Activated B cell treated with CpG ODN at 0.5 μM for 24 hours (primary cell): ENCODE data around the gene DUSP28. TPM values are rescaled to one million over a fixed set of nuclear protein-coding genes. Genes with fewer than 3 reads are reported as not detected.
A peak's percentile ranks its signal among the peaks of the same experiment; 100 is the strongest.
"Not testable (repeated sequence)": the region's sequence is repeated elsewhere in the genome, so short reads cannot be mapped to it uniquely, and the experiment has no call there.

Experiments used
- ATAC-seq: fragments of 200-7000 bp; cut with Tn5 transposase; one replicate; pipeline ENCODE4 v1.10.0; 2021; ENCODE audit warnings: low read depth, mild to moderate bottlenecking, moderate library complexity
- CTCF ChIA-PET: fragments of 350-600 bp; sonication (Branson Sonifier 250); formaldehyde crosslinking; loops from one replicate; lab custom pipeline; 2021; ENCODE audit warnings: antibody characterized with exemption; lab: Charles Lee
- POLR2A ChIA-PET: fragments of 350-600 bp; sonication (Branson Sonifier 250); formaldehyde crosslinking; loops from one replicate; lab custom pipeline; 2021; ENCODE audit warnings: antibody characterized with exemption; lab: Charles Lee
- DNase-seq: peaks from one replicate; pipeline ENCODE4 v3.0.0; 2022
- H3K27ac Mint-ChIP-seq: one replicate; pipeline ENCODE4 v1.8.0; 2020; ENCODE audit warnings: mixed read lengths
- H3K27me3 Mint-ChIP-seq: one replicate; pipeline ENCODE4 v1.8.0; 2021; ENCODE audit warnings: mixed read lengths
- H3K36me3 Mint-ChIP-seq: one replicate; pipeline ENCODE4 v1.8.0; 2021; ENCODE audit warnings: low read depth, mixed read lengths
- H3K4me1 Mint-ChIP-seq: one replicate; pipeline ENCODE4 v1.8.0; 2021; ENCODE audit warnings: mixed read lengths
- H3K4me3 Mint-ChIP-seq: one replicate; pipeline ENCODE4 v1.8.0; 2020; ENCODE audit warnings: mild to moderate bottlenecking, mixed read lengths
- H3K9me3 Mint-ChIP-seq: one replicate; pipeline ENCODE4 v1.8.0; 2020; ENCODE audit warnings: mixed read lengths
- CTCF ChIP-seq: fragments of 200-600 bp; IDR thresholded peaks from one replicate; pipeline ENCODE4 v1.8.0; 2022; ENCODE audit warnings: antibody characterized with exemption, mild to moderate bottlenecking
- intact Hi-C: fragments of 100-400 bp; cut with micrococcal nuclease; formaldehyde crosslinking; loops from one replicate; pipeline ENCODE4 v1.15.1; 2024
- total RNA-seq: library from RNA; stranded (reverse); gene quantifications from 2 replicates; pipeline ENCODE4 v1.2.3, GENCODE V29; 2022

Gene DUSP28
- total RNA-seq, 1 donor from 2014 or later: 11.5 TPM

GRCh38 chr2:240559286-240559685, 871 bp upstream of the DUSP28 start:
- ChIA-PET POLR2A (interaction anchor here (0.8 kb wide), 1 partner anchor 27 kb away, joined by 4 read pairs; the partner anchor contains the start of gene CAPN10), CTCF (no interaction called here)
- peak overlapping the region; percentile 72 for H3K4me3 Mint-ChIP-seq
- TF ChIP-seq CTCF: no peak
- peaks cover 62% of the 10 kb centered on the region for H3K4me1 Mint-ChIP-seq
- H3K9me3 Mint-ChIP-seq: no peaks in the 10 kb centered on the region
- ATAC-seq: no peak
- intact Hi-C loops: no loop called here
- peaks cover 43% of the 10 kb centered on the region for H3K36me3 Mint-ChIP-seq
- no peaks in the 10 kb centered on the region for H3K27me3 Mint-ChIP-seq
- no peak for DNase-seq
- peak overlapping the region; percentile 64 for H3K27ac Mint-ChIP-seq

GRCh38 chr2:240560480-240561324, 545 bp downstream of the DUSP28 start:
- ChIA-PET CTCF (interaction anchor here (0.8 to 1.0 kb wide), 2 partner anchors 26 to 46 kb away, joined by 3 to 6 read pairs; partner anchors contain the start of gene CAPN10), POLR2A (interaction anchor here (0.6 to 12.0 kb wide), 20 partner anchors 8 to 1243 kb away, joined by 3 to 536 read pairs (median 4); partner anchors contain the start of genes ATG4B, CAPN10, HDLBP and ING5)
- peaks cover 42% of the 10 kb centered on the region for H3K36me3 Mint-ChIP-seq
- no peaks in the 10 kb centered on the region for H3K27me3 Mint-ChIP-seq
- H3K27ac Mint-ChIP-seq: peak overlapping the region; percentile 89
- DNase-seq (peak; percentile 99), ATAC-seq (peak; percentile 70)
- TF ChIP-seq CTCF: no peak
- no peaks in the 10 kb centered on the region for H3K9me3 Mint-ChIP-seq
- intact Hi-C loops: loop anchor here (1.0 to 10.0 kb wide), 13 partner anchors 8 to 1174 kb away; partner anchors contain the start of genes CAPN10, D2HGDH, FARP2 and GPC1
- H3K4me3 Mint-ChIP-seq: peak overlapping the region; percentile 81
- peaks cover 77% of the 10 kb centered on the region for H3K4me1 Mint-ChIP-seq

GRCh38 chr2:240561325-240561971, 1.3 kb downstream of the DUSP28 start:
- Mint-ChIP-seq H3K27me3 (no peaks in the 10 kb centered on the region), H3K36me3 (peaks cover 40% of the 10 kb centered on the region), H3K27ac (peak overlapping the region; percentile 89), H3K4me3 (peak overlapping the region; percentile 81), H3K4me1 (peaks cover 80% of the 10 kb centered on the region), H3K9me3 (no peaks in the 10 kb centered on the region)
- DNase-seq: no peak
- POLR2A ChIA-PET: interaction anchor here (0.8 to 12.0 kb wide), 16 partner anchors 7 to 1243 kb away, joined by 3 to 536 read pairs (median 5); partner anchors contain the start of genes ATG4B, CAPN10, HDLBP and ING5
- intact Hi-C loops: loop anchor here (1.0 to 10.0 kb wide), 12 partner anchors 25 to 1173 kb away; partner anchors contain the start of genes CAPN10, D2HGDH, FARP2 and GPC1
- CTCF ChIA-PET: interaction anchor here (1.0 to 1.3 kb wide), 2 partner anchors 47 kb away, joined by 4 to 6 read pairs; no protein-coding TSS in a partner anchor
- peak; percentile 4 for ATAC-seq
- TF ChIP-seq CTCF: no peak

GRCh38 chr2:240563231-240563630, 3.1 kb downstream of the DUSP28 start:
- POLR2A ChIA-PET: interaction anchor here (12.0 kb wide), 1 partner anchor 23 kb away, joined by 536 read pairs; the partner anchor contains the start of gene CAPN10
- H3K36me3 Mint-ChIP-seq: peaks cover 36% of the 10 kb centered on the region
- DNase-seq, H3K9me3 Mint-ChIP-seq, H3K27me3 Mint-ChIP-seq, H3K4me3 Mint-ChIP-seq, ATAC-seq: not testable (repeated sequence)
- peaks cover 86% of the 10 kb centered on the region for H3K4me1 Mint-ChIP-seq
- intact Hi-C loops: loop anchor here (5.0 to 10.0 kb wide), 6 partner anchors 542 to 1172 kb away; partner anchors contain the start of genes D2HGDH, FARP2, HDAC4 and MTERF4
- peak overlapping the region; percentile 24 for H3K27ac Mint-ChIP-seq
- CTCF ChIA-PET: interaction anchor here (1.9 kb wide), 1 partner anchor 17 kb away, joined by 4 read pairs; no protein-coding TSS in a partner anchor

- intact Hi-C loops: loop anchor here (5.0 to 10.0 kb wide), 6 partner anchors 541 to 1171 kb away; partner anchors contain the start of genes D2HGDH, FARP2, HDAC4 and MTERF4
- POLR2A ChIA-PET: interaction anchor here (12.0 kb wide), 1 partner anchor 23 kb away, joined by 536 read pairs; the partner anchor contains the start of gene CAPN10
Measured at GRCh38 chr2:240563951-240564560, 3.9 kb downstream of the DUSP28 start.

More at GRCh38 chr2:240563951-240564560, 3.9 kb downstream of the DUSP28 start:
- no peak for TF ChIP-seq CTCF
- no peaks in the 10 kb centered on the region for H3K27me3 Mint-ChIP-seq
- peaks cover 34% of the 10 kb centered on the region for H3K36me3 Mint-ChIP-seq
- H3K4me3 Mint-ChIP-seq: peak overlapping the region; percentile 38
- H3K27ac Mint-ChIP-seq: peak overlapping the region; percentile 96
- no peak for DNase-seq
- H3K4me1 Mint-ChIP-seq: peaks cover 77% of the 10 kb centered on the region
- no peak for ATAC-seq
- CTCF ChIA-PET: interaction anchor here (1.9 kb wide), 1 partner anchor 16 kb away, joined by 4 read pairs; no protein-coding TSS in a partner anchor
- H3K9me3 Mint-ChIP-seq: no peaks in the 10 kb centered on the region
